Heart right ventricle (tissue), 16 donors: ENCODE results near the gene EPX. TPM values are rescaled to one million over a fixed set of nuclear protein-coding genes. Genes with fewer than 3 reads are reported as not detected.

ENCODE experiments used
- ATAC-seq, 8 donors: fragments of 200-7000 bp; cut with Tn5 transposase; one replicate each; pipeline ENCODE4 v1.9.1; 2020; ENCODE audit warnings: mild to moderate bottlenecking in 8 of 8, moderate library complexity in 8 of 8, moderate number of reproducible peaks in 1 of 8
- DNase-seq, 2 donors: peaks; one replicate each; pipeline ENCODE4 v3.0.0-alpha.2; 2020
- H3K27ac ChIP-seq, 10 donors: fragments of 200-600 bp; sonication (generic) in 2 of 10; one replicate each; pipeline versions ENCODE4 v1.5.0 to v1.8.0; 2020 to 2022; ENCODE audit warnings: mild to moderate bottlenecking in 3 of 10
- H3K27me3 ChIP-seq, 7 donors: fragments of 200-600 bp; one replicate each; pipeline ENCODE4 v1.8.0; 2021 to 2022; ENCODE audit warnings: mild to moderate bottlenecking in 2 of 7
- H3K36me3 ChIP-seq, 9 donors: fragments of 200-600 bp; sonication (generic) in 1 of 9; one replicate each; pipeline versions ENCODE4 v1.5.0 to v1.8.0; 2020 to 2022; ENCODE audit warnings: mild to moderate bottlenecking in 2 of 9
- H3K4me1 ChIP-seq, 9 donors: fragments of 200-600 bp; sonication (generic) in 1 of 9; one replicate each; pipeline versions ENCODE4 v1.5.0 to v1.8.0; 2020 to 2022; ENCODE audit warnings: mild to moderate bottlenecking in 4 of 9
- H3K4me3 ChIP-seq, 10 donors: fragments of 200-600 bp; sonication (generic) in 2 of 10; one replicate each; pipeline versions ENCODE4 v1.5.0 to v1.8.0; 2020 to 2022; ENCODE audit warnings: mild to moderate bottlenecking in 7 of 10, moderate library complexity in 2 of 10
- H3K9me3 ChIP-seq, 11 donors: fragments of 200-600 bp in 10 of 11; sonication (generic) in 2 of 11; one replicate each; pipeline versions ENCODE4 v1.5.0 to v1.8.0; 2013 to 2022; ENCODE audit warnings: mild to moderate bottlenecking in 2 of 11, control low read depth in 1 of 11, moderate library complexity in 1 of 11
- CTCF ChIP-seq, 9 donors: fragments of 200-600 bp; sonication (generic) in 2 of 9; IDR thresholded peaks; one replicate each; pipeline versions ENCODE4 v1.5.0 to v1.8.0; 2021 to 2022; ENCODE audit warnings: antibody characterized with exemption in 9 of 9, mild to moderate bottlenecking in 5 of 9, moderate library complexity in 1 of 9
- WGBS, 2 donors: extraction: QIAGEN DNeasy Blood & Tissue Kit; methylation state at CpG; one replicate each; pipeline ENCODE4 v1.1.7; 2013; ENCODE audit warnings: inconsistent platforms in 1 of 2; 5-methylcytosine and 5-hydroxymethylcytosine counted together
- intact Hi-C, 10 donors: fragments of 100-400 bp; cut with DNase I; formaldehyde crosslinking; loops; one replicate each; pipeline versions ENCODE4 v1.11.1 to v1.14.2; 2022
- polyA plus RNA-seq, 2 donors: library from polyadenylated mRNA; stranded (reverse); fragments of 200-250 nt; gene quantifications; one replicate each; pipeline ENCODE4 v1.2.3, GENCODE V29; 2013
- total RNA-seq, 10 donors: library from RNA; stranded (reverse); fragmentation: NEBNext Ultra II Directional in 3 of 10; extraction: Animal tissue kit (Norgen Biotek cat#: 25700) in 3 of 10; gene quantifications; one replicate each; pipeline versions ENCODE4 v1.2.1 to v1.2.4, GENCODE V29; 2021 to 2023
- donor health status: Arrhythmogenic right ventricular cardiomyopathy.
- donor health status: ischemic (EF 13 %, LVEDD 7.1; RV severe dilation, severe dysfunction).
- donor health status: healthy with polysubstance abuse.
- donor health status: DM: no; HTN: yes; CAD: no.
- donor health status: DM: no; HTN: no; CAD: no.
- donor health status: ischemic (EF 25% LVEDD 6.9; RV normal size, moderate dysfunction).
- donor health status: ischemic (EF 25% LVEDD 5.7; RV mildly dilated, moderate dysfunction).
- donor health status: healthy.
- donor health status: DM: yes; HTN: yes; CAD: no.
- donor health status: Ischemic cardiomyopathy.
- donor health status: ischemic (EF 35%, LVEDD 5.7; RV mildly dilated, moderate dysfunction).
- donor health status: nonischemic (EF 11% LVEDD 7.7; RV severe dilation, severe dysfunction).
- donor health status: DM: yes; HTN: yes; CAD: no.
- donor health status: PGD.
- donor health status: ischemic (EF 29% LVEDD 5.4; RV normal size, mild dysfunction).
- donor health status: nonischemic (EF 23%, LVEDD 6.1; RV moderate dilation, normal function).

The EPX gene
- total and polyA plus RNA-seq, 12 donors = not detected

GRCh38 chr17:58189436-58190146 is 2.9 kb upstream of the EPX start:
- DNase-seq (peak; percentile 32 to 39), ATAC-seq (peak; percentile 41 to 80 (median 54))
- TF ChIP-seq CTCF (IDR thresholded peaks at IDR 0.05) = no peak
- H3K27me3 ChIP-seq = peaks cover 0 to 57% (median 36%) of the 10 kb centered on the region in 7 donors
- H3K4me1 ChIP-seq = peaks cover 0 to 12% (median 7%) of the 10 kb centered on the region in 9 donors
- H3K36me3 ChIP-seq = no peaks in the 10 kb centered on the region
- intact Hi-C loops = no loop called here
- WGBS, 2 donors = 53 to 55% methylated on average over 11 of the region's 11 CpGs
- H3K9me3 ChIP-seq = no peaks in the 10 kb centered on the region
- no peak overlapping the region for H3K4me3 ChIP-seq
- no peak overlapping the region for H3K27ac ChIP-seq

- TF ChIP-seq CTCF (IDR thresholded peaks at IDR 0.05) = no peak
- peaks cover 0 to 12% (median 7%) of the 10 kb centered on the region in 9 donors for H3K4me1 ChIP-seq
- peaks cover 0 to 64% (median 36%) of the 10 kb centered on the region in 7 donors for H3K27me3 ChIP-seq
- intact Hi-C loops = no loop called here
- no peak overlapping the region for H3K27ac ChIP-seq
- no peaks in the 10 kb centered on the region for H3K36me3 ChIP-seq
- DNase-seq (no peak), ATAC-seq (no peak)
- WGBS, 2 donors = 25 to 29% methylated on average over 14 of the region's 14 CpGs
- H3K9me3 ChIP-seq = no peaks in the 10 kb centered on the region
- no peak overlapping the region for H3K4me3 ChIP-seq
These were observed 1.2 kb upstream of the EPX start for GRCh38 chr17:58191241-58191896.

GRCh38 chr17:58193641-58194255 is 1.2 kb downstream of the EPX start:
- no peak for DNase-seq
- Histone ChIP-seq H3K4me1 (peaks cover 0 to 12% (median 7%) of the 10 kb centered on the region in 9 donors), H3K9me3 (no peaks in the 10 kb centered on the region), H3K36me3 (no peaks in the 10 kb centered on the region), H3K4me3 (no peak overlapping the region), H3K27ac (no peak overlapping the region), H3K27me3 (peaks cover 0 to 69% (median 42%) of the 10 kb centered on the region in 7 donors)
- intact Hi-C loops = no loop called here
- no peak for ATAC-seq
- no peak for TF ChIP-seq CTCF (IDR thresholded peaks at IDR 0.05)
- 72 to 74% methylated on average over 18 of the region's 18 CpGs for WGBS, 2 donors

- Histone ChIP-seq H3K27ac (no peak overlapping the region), H3K9me3 (no peaks in the 10 kb centered on the region), H3K27me3 (peaks cover 0 to 71% (median 46%) of the 10 kb centered on the region in 7 donors), H3K36me3 (no peaks in the 10 kb centered on the region), H3K4me3 (no peak overlapping the region), H3K4me1 (no peaks in the 10 kb centered on the region)
- TF ChIP-seq CTCF (IDR thresholded peaks at IDR 0.05) = no peak
- no peak for ATAC-seq
- intact Hi-C loops = no loop called here
- 76 to 86% methylated on average over 5 of the region's 5 CpGs for WGBS, 2 donors
- DNase-seq = no peak
These were observed 3.1 kb downstream of the EPX start for GRCh38 chr17:58195518-58196123.
